ENCODE measurements around the gene DNAI2. TPM values are rescaled to one million over a fixed set of nuclear protein-coding genes. Genes with fewer than 3 reads are reported as not detected.
A peak's percentile ranks its signal among the peaks of the same experiment; 100 is the strongest.

DNAI2 gene
- total RNA-seq, 2 donors from 2014 or later, result not detected

GRCh38 chr17:74304184-74304583 lies 30.1 kb downstream of the DNAI2 start:
- DNase-seq, result no peak
- WGBS, 2 experiments (ENCODE audit: insufficient coverage in 1 of 2, insufficient read length in 1 of 2), result 82 to 83% methylated on average over 4 to 5 of the region's 5 CpGs
- Mint-ChIP-seq H3K36me3 (ENCODE audit: low read depth) (no peaks in the 10 kb centered on the region), H3K9me3 (no peaks in the 10 kb centered on the region), H3K27me3 (ENCODE audit: insufficient read depth) (peaks cover 7% of the 10 kb centered on the region), H3K27ac (no peak overlapping the region), H3K4me3 (no peak overlapping the region), H3K4me1 (peaks cover under 1% of the 10 kb centered on the region)
- no peak for TF ChIP-seq CTCF (conservative IDR thresholded peaks at IDR 0.05)
- Histone ChIP-seq H3K36me3 (ENCODE audit: control insufficient read depth, insufficient read depth, low read length) (no peaks in the 10 kb centered on the region), H3K9ac (ENCODE audit: extremely low read depth, low read length, poor library complexity, severe bottlenecking) (no peak overlapping the region), H3K4me3 (ENCODE audit: low read length) (no peak overlapping the region), H3K9me3 (ENCODE audit: control insufficient read depth, low read length) (no peaks in the 10 kb centered on the region), H3K4me1 (ENCODE audit: control insufficient read depth, insufficient read depth, low read length) (no peaks in the 10 kb centered on the region), H3K27ac (ENCODE audit: low read depth, low read length) (no peak overlapping the region), H3K27me3 (ENCODE audit: control insufficient read depth, insufficient read depth, low read length, poor library complexity, severe bottlenecking) (no peaks in the 10 kb centered on the region)

- Mint-ChIP-seq H3K4me1 (peaks cover 8% of the 10 kb centered on the region), H3K27ac (no peak overlapping the region)
- DNase-seq, result peak; percentile 66
Observed at GRCh38 chr17:74305865-74306654, 32.0 kb downstream of the DNAI2 start.

GRCh38 chr17:74307984-74308773 lies 34.1 kb downstream of the DNAI2 start:
- Histone ChIP-seq H3K9ac (ENCODE audit: extremely low read depth, low read length, poor library complexity, severe bottlenecking) (no peak overlapping the region), H3K9me3 (ENCODE audit: control insufficient read depth, low read length) (peaks cover 4% of the 10 kb centered on the region), H3K36me3 (ENCODE audit: control insufficient read depth, insufficient read depth, low read length) (no peaks in the 10 kb centered on the region), H3K27me3 (ENCODE audit: control insufficient read depth, insufficient read depth, low read length, poor library complexity, severe bottlenecking) (no peaks in the 10 kb centered on the region), H3K4me1 (ENCODE audit: control insufficient read depth, insufficient read depth, low read length) (no peaks in the 10 kb centered on the region), H3K4me3 (ENCODE audit: low read length) (no peak overlapping the region), H3K27ac (ENCODE audit: low read depth, low read length) (no peak overlapping the region)
- 91 to 95% methylated on average over 15 of the region's 15 CpGs for WGBS, 2 experiments (ENCODE audit: insufficient coverage in 1 of 2, insufficient read length in 1 of 2)
- no peak for TF ChIP-seq CTCF (conservative IDR thresholded peaks at IDR 0.05)
- Mint-ChIP-seq H3K27me3 (ENCODE audit: insufficient read depth) (peaks cover 11% of the 10 kb centered on the region), H3K4me3 (no peak overlapping the region), H3K27ac (no peak overlapping the region), H3K36me3 (ENCODE audit: low read depth) (no peaks in the 10 kb centered on the region), H3K9me3 (peaks cover 16% of the 10 kb centered on the region), H3K4me1 (peaks cover 8% of the 10 kb centered on the region)
- DNase-seq, result no peak

More at GRCh38 chr17:74305865-74306654, 32.0 kb downstream of the DNAI2 start:
- Histone ChIP-seq H3K9ac (ENCODE audit: extremely low read depth, low read length, poor library complexity, severe bottlenecking) (no peak overlapping the region), H3K9me3 (ENCODE audit: control insufficient read depth, low read length) (no peaks in the 10 kb centered on the region), H3K27ac (ENCODE audit: low read depth, low read length) (no peak overlapping the region), H3K4me3 (ENCODE audit: low read length) (no peak overlapping the region), H3K4me1 (ENCODE audit: control insufficient read depth, insufficient read depth, low read length) (no peaks in the 10 kb centered on the region), H3K36me3 (ENCODE audit: control insufficient read depth, insufficient read depth, low read length) (no peaks in the 10 kb centered on the region), H3K27me3 (ENCODE audit: control insufficient read depth, insufficient read depth, low read length, poor library complexity, severe bottlenecking) (no peaks in the 10 kb centered on the region)
- WGBS, 2 experiments (ENCODE audit: insufficient coverage in 1 of 2, insufficient read length in 1 of 2), result 82 to 85% methylated on average over 6 to 8 of the region's 10 CpGs
- peaks cover under 1% of the 10 kb centered on the region for H3K27me3 Mint-ChIP-seq (ENCODE audit: insufficient read depth)
- peaks cover under 1% of the 10 kb centered on the region for H3K9me3 Mint-ChIP-seq
- TF ChIP-seq CTCF (conservative IDR thresholded peaks at IDR 0.05), result peak; percentile 55
- no peak overlapping the region for H3K4me3 Mint-ChIP-seq
- no peaks in the 10 kb centered on the region for H3K36me3 Mint-ChIP-seq (ENCODE audit: low read depth)
